T-helper 2 cell treated with Interferon-gamma antibody and Interleukin-4, amounts not matched to agents 5 μg/mL and 100 μg/mL, for 36 hours (primary cell): ENCODE data around the gene SPAG6.

Experiments used
- DNase-seq: peaks from one replicate; pipeline ENCODE4 v3.0.0; 2021; ENCODE audit warnings: low spot score
- H3K27ac Mint-ChIP-seq: one replicate; pipeline ENCODE4 v1.8.0; 2021; ENCODE audit warnings: mild to moderate bottlenecking, mixed read lengths
- H3K27me3 Mint-ChIP-seq: one replicate; pipeline ENCODE4 v1.8.0; 2021; ENCODE audit warnings: low read depth, mixed read lengths
- H3K36me3 Mint-ChIP-seq: one replicate; pipeline ENCODE4 v1.8.0; 2021; ENCODE audit warnings: low read depth, mixed read lengths
- H3K4me1 Mint-ChIP-seq: one replicate; pipeline ENCODE4 v1.8.0; 2021; ENCODE audit warnings: low read depth, mixed read lengths
- H3K4me3 Mint-ChIP-seq: one replicate; pipeline ENCODE4 v1.8.0; 2022; ENCODE audit warnings: mild to moderate bottlenecking, moderate library complexity, mixed read lengths
- H3K9me3 Mint-ChIP-seq: one replicate; pipeline ENCODE4 v1.8.0; 2021; ENCODE audit warnings: mixed read lengths

The SPAG6 gene

GRCh38 chr10:22326145-22326702 lies 19.1 kb upstream of the SPAG6 start:
- peak overlapping the region; percentile 61 for H3K4me3 Mint-ChIP-seq
- H3K27me3 Mint-ChIP-seq: peaks cover 32% of the 10 kb centered on the region
- H3K9me3 Mint-ChIP-seq: no peaks in the 10 kb centered on the region
- H3K4me1 Mint-ChIP-seq: peaks cover 34% of the 10 kb centered on the region
- DNase-seq: no peak
- H3K27ac Mint-ChIP-seq: peak overlapping the region; percentile 45
- H3K36me3 Mint-ChIP-seq: peaks cover 37% of the 10 kb centered on the region

GRCh38 chr10:22329150-22329549 lies 16.1 kb upstream of the SPAG6 start:
- Mint-ChIP-seq H3K27ac (no peak overlapping the region), H3K9me3 (peaks cover 8% of the 10 kb centered on the region), H3K4me1 (peaks cover 30% of the 10 kb centered on the region), H3K36me3 (peaks cover 42% of the 10 kb centered on the region), H3K27me3 (peaks cover 13% of the 10 kb centered on the region), H3K4me3 (no peak overlapping the region)
- DNase-seq: no peak

- Mint-ChIP-seq H3K27ac (no peak overlapping the region), H3K9me3 (peaks cover 8% of the 10 kb centered on the region), H3K4me3 (no peak overlapping the region), H3K4me1 (peaks cover 23% of the 10 kb centered on the region), H3K27me3 (peaks cover 17% of the 10 kb centered on the region), H3K36me3 (peaks cover 35% of the 10 kb centered on the region)
- no peak for DNase-seq
Observed at GRCh38 chr10:22332116-22332692, 13.1 kb upstream of the SPAG6 start.

GRCh38 chr10:22333167-22333974 lies 11.9 kb upstream of the SPAG6 start:
- H3K27me3 Mint-ChIP-seq: peaks cover 29% of the 10 kb centered on the region
- peak overlapping the region; percentile 77 for H3K4me3 Mint-ChIP-seq
- H3K36me3 Mint-ChIP-seq: peaks cover 30% of the 10 kb centered on the region

DNA sequence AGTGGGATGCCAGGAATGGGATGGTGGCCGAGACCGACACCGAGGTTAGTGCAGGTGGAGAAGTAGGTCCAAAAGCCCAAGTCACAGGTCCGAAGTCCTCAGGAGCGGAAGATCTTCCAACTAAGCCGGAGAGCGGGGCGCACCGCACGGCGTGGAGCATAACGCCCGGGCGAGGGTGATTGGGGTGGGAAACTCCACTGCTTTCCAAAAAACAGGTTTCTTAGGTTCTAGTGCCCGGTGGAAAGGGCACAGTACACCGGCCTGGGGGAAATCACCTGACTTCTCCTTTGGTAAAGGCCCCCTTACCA lies 11.4 kb upstream of the SPAG6 start:
- peaks cover 35% of the 10 kb centered on the region for H3K27me3 Mint-ChIP-seq
- H3K4me1 Mint-ChIP-seq: peaks cover 33% of the 10 kb centered on the region
- H3K4me3 Mint-ChIP-seq: peak overlapping the region; percentile 77
- peak overlapping the region; percentile 81 for H3K27ac Mint-ChIP-seq
- peaks cover 30% of the 10 kb centered on the region for H3K36me3 Mint-ChIP-seq
- peaks cover 8% of the 10 kb centered on the region for H3K9me3 Mint-ChIP-seq
- no peak for DNase-seq

More at GRCh38 chr10:22333167-22333974, 11.9 kb upstream of the SPAG6 start:
- Mint-ChIP-seq H3K27ac (peak overlapping the region; percentile 81), H3K9me3 (peaks cover 8% of the 10 kb centered on the region), H3K4me1 (peaks cover 27% of the 10 kb centered on the region)
- DNase-seq: no peak

- H3K27ac Mint-ChIP-seq: no peak overlapping the region
Observed at GRCh38 chr10:22334414-22335172, 10.7 kb upstream of the SPAG6 start.

GRCh38 chr10:22335173-22335933 lies 9.9 kb upstream of the SPAG6 start:
- peak overlapping the region; percentile 67 for H3K27ac Mint-ChIP-seq
- H3K4me3 Mint-ChIP-seq: peak overlapping the region; percentile 77
- peaks cover 44% of the 10 kb centered on the region for H3K4me1 Mint-ChIP-seq
- H3K36me3 Mint-ChIP-seq: peaks cover 20% of the 10 kb centered on the region
- H3K27me3 Mint-ChIP-seq: peaks cover 47% of the 10 kb centered on the region
- peaks cover 8% of the 10 kb centered on the region for H3K9me3 Mint-ChIP-seq
- peak; percentile 51 for DNase-seq

More at GRCh38 chr10:22334414-22335172, 10.7 kb upstream of the SPAG6 start:
- Mint-ChIP-seq H3K36me3 (peaks cover 25% of the 10 kb centered on the region), H3K27me3 (peaks cover 41% of the 10 kb centered on the region), H3K9me3 (peaks cover 8% of the 10 kb centered on the region), H3K4me3 (peak overlapping the region; percentile 76), H3K4me1 (peaks cover 38% of the 10 kb centered on the region)
- DNase-seq: no peak

GRCh38 chr10:22338185-22338900 lies 7.0 kb upstream of the SPAG6 start:
- Mint-ChIP-seq H3K9me3 (peaks cover 6% of the 10 kb centered on the region), H3K27me3 (peaks cover 67% of the 10 kb centered on the region), H3K4me1 (peaks cover 45% of the 10 kb centered on the region), H3K4me3 (peak overlapping the region; percentile 48), H3K27ac (no peak overlapping the region), H3K36me3 (peaks cover 8% of the 10 kb centered on the region)
- no peak for DNase-seq

DNA sequence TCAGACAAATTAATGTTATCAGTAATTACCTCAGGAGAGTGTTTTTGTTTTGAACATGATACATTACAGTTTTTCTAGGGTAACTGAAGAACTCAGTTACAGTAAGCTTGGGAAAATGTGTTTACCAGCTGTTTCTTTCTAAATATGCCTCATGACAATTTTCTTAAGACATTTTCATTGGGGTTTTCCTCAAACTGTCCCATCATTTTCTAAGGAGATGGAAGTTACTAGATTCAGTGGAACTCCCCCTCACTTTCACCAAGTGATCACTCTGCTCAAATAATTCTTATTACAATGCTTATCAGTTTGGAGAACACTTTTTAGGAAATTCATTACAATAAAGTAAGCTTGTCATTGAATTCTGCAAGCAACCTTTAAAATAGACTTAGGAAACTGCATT lies 6.4 kb upstream of the SPAG6 start:
- Mint-ChIP-seq H3K4me3 (peak overlapping the region; percentile 89), H3K27ac (no peak overlapping the region), H3K9me3 (peaks cover under 1% of the 10 kb centered on the region), H3K27me3 (peaks cover 70% of the 10 kb centered on the region), H3K4me1 (peaks cover 39% of the 10 kb centered on the region), H3K36me3 (peaks cover 2% of the 10 kb centered on the region)
- DNase-seq: no peak

- Mint-ChIP-seq H3K27me3 (peaks cover 79% of the 10 kb centered on the region), H3K4me3 (peak overlapping the region; percentile 89), H3K9me3 (no peaks in the 10 kb centered on the region), H3K36me3 (peaks cover 6% of the 10 kb centered on the region), H3K27ac (peak overlapping the region; percentile 92), H3K4me1 (peaks cover 47% of the 10 kb centered on the region)
- DNase-seq: no peak
Observed at GRCh38 chr10:22339761-22340328, 5.5 kb upstream of the SPAG6 start.

- peak; percentile 74 for DNase-seq
- Mint-ChIP-seq H3K36me3 (peaks cover 5% of the 10 kb centered on the region), H3K4me3 (peak overlapping the region; percentile 89), H3K9me3 (no peaks in the 10 kb centered on the region), H3K4me1 (peaks cover 45% of the 10 kb centered on the region), H3K27ac (peak overlapping the region; percentile 92), H3K27me3 (peaks cover 81% of the 10 kb centered on the region)
Observed at GRCh38 chr10:22340329-22341189, 4.7 kb upstream of the SPAG6 start.
